Superior temporal gyrus (tissue), 1 donor: ENCODE results near the gene RSBN1L.

Source experiments
- DNase-seq: peaks from one replicate; pipeline ENCODE4 v3.0.0-alpha.2; 2016; ENCODE audit errors: extremely low spot score

The RSBN1L gene

GRCh38 chr7:77731716-77732115 is 35.5 kb downstream of the RSBN1L start:
- no peak for DNase-seq

- DNase-seq: no peak
Measured at GRCh38 chr7:77734659-77735421, 38.6 kb downstream of the RSBN1L start.

GRCh38 chr7:77735457-77735856 is 39.2 kb downstream of the RSBN1L start:
- no peak for DNase-seq

- DNase-seq: no peak
Measured at GRCh38 chr7:77736991-77737390, 40.7 kb downstream of the RSBN1L start.

DNA sequence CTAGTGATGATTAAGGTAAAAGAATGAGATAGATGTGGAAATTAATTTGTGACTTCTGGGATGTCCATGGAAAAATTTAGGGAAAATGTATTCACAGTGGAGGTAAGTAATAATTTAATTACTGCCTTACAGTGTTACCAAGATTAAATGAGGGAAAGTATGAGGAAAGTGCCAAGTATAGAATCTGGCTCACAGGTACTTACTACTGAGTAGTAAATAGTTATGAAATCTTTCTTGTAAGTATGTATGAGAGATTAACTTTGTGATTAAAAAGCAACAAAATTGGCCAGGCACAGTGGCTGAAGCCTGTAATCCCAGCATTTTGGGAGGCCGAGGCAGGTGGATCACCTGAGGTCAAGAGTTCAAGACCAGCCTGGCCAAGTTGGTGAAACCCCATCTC is 42.1 kb downstream of the RSBN1L start:
- DNase-seq: no peak

- DNase-seq: no peak
Measured at GRCh38 chr7:77738871-77739270, 42.6 kb downstream of the RSBN1L start.

DNA sequence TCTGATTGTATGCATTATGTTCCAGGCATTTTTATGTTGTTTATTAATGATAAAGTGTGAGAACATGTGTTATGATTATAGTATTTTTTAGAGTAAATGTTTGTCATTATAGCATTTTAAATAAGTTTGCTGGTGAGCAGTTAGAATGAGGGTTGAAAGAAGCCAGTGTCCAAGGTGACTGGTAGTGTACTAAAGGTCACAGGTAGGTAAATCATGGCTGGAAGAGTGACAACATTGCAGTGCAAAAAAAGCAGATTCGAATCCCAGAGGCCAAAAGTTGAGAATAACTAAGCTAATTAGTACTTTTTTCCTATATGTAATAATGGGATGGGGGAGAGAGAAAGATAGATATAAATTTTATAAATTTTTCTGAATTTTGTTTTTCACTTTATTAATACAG is 44.0 kb downstream of the RSBN1L start:
- no peak for DNase-seq

GRCh38 chr7:77743518-77743917 is 47.3 kb downstream of the RSBN1L start:
- DNase-seq: no peak

DNA sequence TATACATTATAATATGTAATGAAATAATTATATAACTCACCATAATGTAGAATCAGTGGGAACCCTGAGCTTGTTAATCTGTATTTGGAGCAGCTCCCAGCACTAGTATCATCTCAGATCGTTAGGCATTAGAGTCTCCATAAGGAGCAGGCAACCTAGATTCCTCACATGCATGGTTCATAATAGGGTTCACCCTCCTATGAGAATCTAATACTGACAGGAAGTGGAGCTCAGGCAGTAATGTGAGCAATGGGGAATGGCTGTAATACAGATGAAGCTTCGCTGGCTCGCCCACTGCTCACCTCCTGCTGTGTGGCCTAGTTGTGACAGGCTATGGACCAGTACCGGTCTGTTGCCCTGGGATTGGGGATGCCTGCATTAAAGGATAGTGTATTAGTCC is 49.5 kb downstream of the RSBN1L start:
- DNase-seq: no peak

- no peak for DNase-seq
Measured at GRCh38 chr7:77746164-77746823, 50.0 kb downstream of the RSBN1L start.

- no peak for DNase-seq
Measured at GRCh38 chr7:77746824-77747165, 50.5 kb downstream of the RSBN1L start.

DNA sequence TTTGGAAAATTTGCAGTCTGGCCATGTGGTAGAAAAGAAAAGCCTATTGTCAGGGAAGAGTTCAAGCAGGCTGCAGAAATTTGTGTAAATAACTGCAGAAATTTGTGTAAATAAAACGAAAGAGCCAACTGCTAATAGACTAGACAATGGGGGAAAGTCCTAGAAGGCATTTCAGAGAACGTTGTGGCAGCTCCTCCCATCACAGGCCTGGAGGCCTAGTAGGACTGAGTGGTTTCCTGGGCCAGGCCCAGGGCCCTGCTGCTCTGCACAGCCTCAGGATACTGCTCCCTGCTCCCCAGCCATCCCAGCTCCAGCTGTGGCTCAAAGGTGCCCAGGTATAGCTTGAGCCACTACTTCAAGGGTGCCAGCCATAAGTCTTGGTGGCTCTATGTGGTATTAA is 50.9 kb downstream of the RSBN1L start:
- no peak for DNase-seq

GRCh38 chr7:77747718-77748117 is 51.5 kb downstream of the RSBN1L start:
- DNase-seq: no peak

DNA sequence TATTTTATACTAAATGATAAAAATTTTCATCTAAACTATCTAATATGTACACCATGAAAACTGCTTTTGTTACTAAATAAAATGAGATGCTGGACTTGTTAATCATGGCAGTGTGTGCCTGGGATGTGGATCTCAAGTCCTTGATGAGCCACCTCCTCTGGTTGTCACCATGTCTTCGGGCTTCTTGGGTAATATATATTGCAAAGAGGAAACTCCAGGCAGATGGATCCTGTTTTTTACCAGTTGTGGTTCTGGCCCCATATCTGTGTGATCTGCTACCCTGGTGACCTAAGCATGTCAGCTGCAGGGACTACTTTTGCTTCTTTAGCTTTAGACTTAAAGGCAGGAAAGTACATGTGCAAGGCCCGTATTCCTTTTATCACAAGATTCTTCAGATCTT is 55.8 kb downstream of the RSBN1L start:
- no peak for DNase-seq

DNA sequence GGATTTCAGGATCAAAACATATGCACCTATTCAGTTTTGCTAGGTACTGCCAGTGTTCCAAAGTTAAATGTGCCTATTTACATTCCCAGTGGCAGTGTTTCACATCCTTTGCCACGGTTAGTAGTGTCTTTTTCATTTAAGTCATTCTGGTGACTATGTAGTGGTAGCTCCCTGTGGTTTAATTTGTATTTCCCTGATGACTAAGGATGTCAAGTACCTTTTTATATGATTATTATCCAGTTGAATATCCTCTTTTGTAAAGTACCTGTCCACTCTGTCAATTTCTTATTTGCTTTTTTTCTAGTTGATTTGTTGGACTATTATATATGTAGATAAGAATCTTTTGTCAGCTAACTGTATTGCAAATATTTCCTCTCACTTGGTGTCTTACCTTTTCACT is 56.9 kb downstream of the RSBN1L start:
- no peak for DNase-seq

DNA sequence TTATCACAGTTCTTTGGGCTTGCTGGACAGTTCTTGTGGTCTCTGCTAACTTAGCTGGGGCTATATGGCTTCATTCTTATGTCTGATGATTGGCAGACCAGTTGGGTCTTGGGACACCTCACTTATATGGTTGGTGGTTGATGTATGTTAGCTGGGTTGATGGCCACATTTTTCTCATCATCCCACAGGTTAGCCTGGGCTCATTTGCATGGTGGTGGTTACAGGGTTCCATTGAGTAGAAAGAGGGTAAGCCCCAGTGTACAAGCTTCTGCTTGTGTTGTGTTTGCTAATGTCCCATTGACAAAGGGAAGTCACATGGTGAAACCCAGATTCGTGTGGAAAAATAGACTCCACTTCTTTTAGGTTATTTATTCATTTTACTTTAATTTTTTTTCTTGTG is 61.3 kb downstream of the RSBN1L start:
- DNase-seq: no peak

DNA sequence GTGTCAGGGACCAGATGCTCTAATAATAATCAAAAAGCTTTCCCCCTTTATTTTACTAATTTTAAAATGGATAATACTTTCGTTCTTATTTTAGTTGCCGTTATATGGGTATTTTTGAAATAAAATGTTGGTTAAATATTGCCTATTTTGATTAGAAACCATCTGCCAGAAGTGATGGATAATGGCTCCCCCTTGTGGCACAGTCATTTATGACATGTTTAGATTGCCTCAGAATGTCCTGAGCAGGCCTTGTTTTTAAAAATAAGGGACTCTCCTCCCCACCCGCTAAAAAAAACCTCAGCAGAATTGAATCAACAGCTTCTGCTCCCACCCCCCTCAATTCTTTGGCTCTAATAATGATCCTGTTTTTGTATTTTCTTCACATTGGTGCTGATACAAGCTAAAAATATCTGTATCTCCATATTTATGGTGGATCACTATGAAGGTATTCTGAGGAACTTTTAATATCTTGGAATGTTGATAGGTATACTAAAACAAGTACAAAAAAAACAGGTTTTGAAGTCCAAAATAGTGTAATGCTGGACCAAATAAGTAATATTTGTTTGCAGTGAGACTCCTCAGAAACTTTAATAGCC is 63.1 kb downstream of the RSBN1L start:
- DNase-seq: peak; percentile 96

- DNase-seq: no peak
Measured at GRCh38 chr7:77760809-77761453, 64.7 kb downstream of the RSBN1L start.

DNA sequence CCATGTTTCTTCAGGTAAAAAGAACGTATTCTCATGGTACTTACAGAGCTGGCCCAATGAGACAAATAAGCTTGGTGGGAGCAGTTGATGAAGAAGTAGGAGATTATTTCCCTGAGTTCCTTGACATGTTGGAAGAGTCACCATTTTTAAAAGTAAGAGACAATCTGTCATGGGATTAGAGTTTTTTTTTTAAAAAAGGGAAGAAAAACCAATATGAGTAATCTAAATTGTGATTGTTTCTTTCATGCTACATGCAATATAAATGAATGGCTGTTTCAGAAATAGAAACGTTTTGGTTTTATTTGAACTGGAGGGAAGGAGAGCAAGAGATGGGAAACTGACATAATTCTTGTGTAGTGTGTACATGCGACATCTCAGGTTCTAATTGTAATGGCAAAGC is 69.2 kb downstream of the RSBN1L start:
- DNase-seq: no peak

- DNase-seq: no peak
Measured at GRCh38 chr7:77765906-77766800, 69.9 kb downstream of the RSBN1L start.

GRCh38 chr7:77766801-77767605 is 70.7 kb downstream of the RSBN1L start:
- DNase-seq: no peak
